HepG2 (cell line): Measurements from ENCODE around the gene FUT4. TPM values are rescaled to one million over a fixed set of nuclear protein-coding genes. Genes with fewer than 3 reads are reported as not detected.
A peak's percentile ranks its signal among the peaks of the same experiment; 100 is the strongest.

Source experiments
- ARNTL ChIP-seq: sonication (generic); formaldehyde crosslinking; IDR thresholded peaks from 2 replicates; pipeline ENCODE4 v1.4.0; 2020; ENCODE audit warnings: mild to moderate bottlenecking, missing genetic modification reagents
- BHLHE40 ChIP-seq: IDR thresholded peaks from 2 replicates; pipeline ENCODE4 v1.6.1; 2011; ENCODE audit warnings: low read length, improper control_type of control experiment
- CBFB ChIP-seq: sonication (generic); formaldehyde crosslinking; IDR thresholded peaks from 2 replicates; pipeline ENCODE4 v1.4.0; 2020; ENCODE audit warnings: missing genetic modification reagents
- HOXA7 ChIP-seq: sonication (generic); formaldehyde crosslinking; IDR thresholded peaks from 2 replicates; pipeline ENCODE4 v1.8.1; 2022; ENCODE audit warnings: mild to moderate bottlenecking, missing genetic modification reagents, moderate library complexity
- KDM5B ChIP-seq: sonication (generic); formaldehyde crosslinking; IDR thresholded peaks from 2 replicates; pipeline ENCODE4 v1.4.0; 2020; ENCODE audit warnings: missing genetic modification reagents, mild to moderate bottlenecking, borderline replicate concordance
- MZF1 ChIP-seq: sonication (generic); formaldehyde crosslinking; IDR thresholded peaks from 2 replicates; pipeline ENCODE4 v1.8.1; 2023; ENCODE audit warnings: mild to moderate bottlenecking, missing genetic modification reagents, borderline replicate concordance
- TEAD2 ChIP-seq: sonication (generic); formaldehyde crosslinking; IDR thresholded peaks from 2 replicates; pipeline ENCODE4 v1.9.0; 2021; ENCODE audit warnings: missing genetic modification reagents
- ZNF251 ChIP-seq: sonication (generic); formaldehyde crosslinking; IDR thresholded peaks from 2 replicates; pipeline ENCODE4 v1.9.0; 2021; ENCODE audit warnings: mild to moderate bottlenecking, missing genetic modification reagents
- ZNF329 ChIP-seq: sonication (generic); formaldehyde crosslinking; IDR thresholded peaks from 2 replicates; pipeline ENCODE4 v1.9.0; 2021; ENCODE audit warnings: low read depth, mild to moderate bottlenecking, missing genetic modification reagents
- ZNF431 ChIP-seq: sonication (generic); formaldehyde crosslinking; IDR thresholded peaks from 2 replicates; pipeline ENCODE4 v1.9.0; 2022; ENCODE audit warnings: missing genetic modification reagents, low read depth, mild to moderate bottlenecking, borderline replicate concordance
- ZNF557 ChIP-seq: sonication (generic); formaldehyde crosslinking; IDR thresholded peaks from 2 replicates; pipeline ENCODE4 v1.4.0; 2020; ENCODE audit warnings: missing genetic modification reagents
- ZNF672 ChIP-seq: sonication (generic); formaldehyde crosslinking; IDR thresholded peaks from 2 replicates; pipeline ENCODE4 v1.8.1; 2022; ENCODE audit warnings: missing genetic modification reagents
- polyA plus RNA-seq, 8 experiments: library from polyadenylated mRNA; depleted of rRNA in 3 of 8; stranded (reverse) in 7 of 8; unstranded in 1 of 8; fragments of >200 nt; fragmentation: Illumina TruSeq in 4 of 8; extraction: Trizol in 4 of 8; gene quantifications; 2 replicates each; pipeline versions ENCODE4 v1.2.1 to v1.2.3, GENCODE V29; 2011 to 2016; ENCODE audit warnings: low read depth in 4 of 8, missing spikeins in 1 of 8, mixed read lengths in 1 of 8; ENCODE audit not compliant: insufficient read depth in 1 of 8
- total RNA-seq, 5 experiments: library from RNA; depleted of rRNA; stranded (reverse); fragments of >200 nt; fragmentation: Illumina TruSeq; extraction: Trizol; gene quantifications; 2 replicates each; pipeline ENCODE4 v1.2.3, GENCODE V29; 2016; ENCODE audit warnings: low read depth in 1 of 5
- TF ChIP-seq, protein P1 (sequence below): sonication (generic); formaldehyde crosslinking; conservative IDR thresholded peaks from 2 replicates; pipeline ENCODE4 v1.4.0; 2020; ENCODE audit warnings: missing genetic modification reagents
- TF ChIP-seq, protein P2 (sequence below): sonication (generic); formaldehyde crosslinking; IDR thresholded peaks from 2 replicates; pipeline ENCODE4 v1.4.0; 2020; ENCODE audit warnings: mild to moderate bottlenecking, missing genetic modification reagents
- TF ChIP-seq, protein P3 (sequence below): sonication (generic); formaldehyde crosslinking; IDR thresholded peaks from 2 replicates; pipeline ENCODE4 v1.4.0; 2020; ENCODE audit warnings: missing genetic modification reagents, borderline replicate concordance
- TF ChIP-seq, protein P4 (sequence below): sonication (generic); formaldehyde crosslinking; IDR thresholded peaks from 2 replicates; pipeline ENCODE4 v1.4.0; 2020; ENCODE audit warnings: missing genetic modification reagents
- TF ChIP-seq, protein P5 (sequence below): sonication (generic); formaldehyde crosslinking; IDR thresholded peaks from 2 replicates; pipeline ENCODE4; 2020; ENCODE audit warnings: missing genetic modification reagents, mild to moderate bottlenecking, borderline replicate concordance

The FUT4 gene
- total and polyA plus RNA-seq, 2 of the 13 experiments (the other 11 are each of a cell fraction or from before 2014, with no cell fraction given): 0.28 to 0.60 TPM

DNA sequence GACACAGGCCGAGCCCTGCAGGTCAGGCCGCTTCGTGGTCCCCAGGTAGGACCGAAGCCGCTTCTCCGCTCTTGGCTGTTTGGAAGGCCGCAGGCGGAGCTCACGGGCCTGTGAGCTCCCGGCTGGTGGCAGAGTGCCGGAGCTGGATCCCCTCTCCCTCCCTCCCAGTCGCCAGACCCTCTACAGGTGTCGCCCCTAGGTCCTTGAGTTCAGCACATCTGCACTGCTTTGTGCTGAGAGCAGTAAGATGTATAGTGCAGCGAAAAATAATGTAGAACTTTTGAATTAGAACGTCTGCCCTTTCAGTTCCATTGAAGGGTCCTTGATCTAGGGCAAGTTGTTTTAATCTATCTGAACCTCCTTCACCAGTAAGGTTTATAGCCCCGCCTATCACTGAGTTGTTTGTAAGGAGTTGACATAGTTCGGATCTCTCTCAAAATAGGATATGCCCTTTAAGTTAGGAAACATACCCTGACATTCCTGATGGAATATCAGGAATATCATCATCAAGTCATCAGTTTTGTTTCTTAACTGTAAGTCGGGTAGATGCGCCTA lies 49.5 kb upstream of the FUT4 start (continued):
- no peak for TF ChIP-seq TEAD2 (CRISPR knock-in tag)
- no peak for TF ChIP-seq BHLHE40
- no peak for TF ChIP-seq CBFB (CRISPR knock-in tag)
- TF ChIP-seq, protein P1, sequence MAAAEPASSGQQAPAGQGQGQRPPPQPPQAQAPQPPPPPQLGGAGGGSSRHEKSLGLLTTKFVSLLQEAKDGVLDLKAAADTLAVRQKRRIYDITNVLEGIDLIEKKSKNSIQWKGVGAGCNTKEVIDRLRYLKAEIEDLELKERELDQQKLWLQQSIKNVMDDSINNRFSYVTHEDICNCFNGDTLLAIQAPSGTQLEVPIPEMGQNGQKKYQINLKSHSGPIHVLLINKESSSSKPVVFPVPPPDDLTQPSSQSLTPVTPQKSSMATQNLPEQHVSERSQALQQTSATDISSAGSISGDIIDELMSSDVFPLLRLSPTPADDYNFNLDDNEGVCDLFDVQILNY (CRISPR knock-in tag): no peak
- no peak for TF ChIP-seq ZNF672
- TF ChIP-seq MZF1 (CRISPR knock-in tag): 0 out of 2 replicates have a peak, but pooled peaks have one; percentile 28
- TF ChIP-seq ZNF251 (CRISPR knock-in tag): no peak
- TF ChIP-seq, protein P2, sequence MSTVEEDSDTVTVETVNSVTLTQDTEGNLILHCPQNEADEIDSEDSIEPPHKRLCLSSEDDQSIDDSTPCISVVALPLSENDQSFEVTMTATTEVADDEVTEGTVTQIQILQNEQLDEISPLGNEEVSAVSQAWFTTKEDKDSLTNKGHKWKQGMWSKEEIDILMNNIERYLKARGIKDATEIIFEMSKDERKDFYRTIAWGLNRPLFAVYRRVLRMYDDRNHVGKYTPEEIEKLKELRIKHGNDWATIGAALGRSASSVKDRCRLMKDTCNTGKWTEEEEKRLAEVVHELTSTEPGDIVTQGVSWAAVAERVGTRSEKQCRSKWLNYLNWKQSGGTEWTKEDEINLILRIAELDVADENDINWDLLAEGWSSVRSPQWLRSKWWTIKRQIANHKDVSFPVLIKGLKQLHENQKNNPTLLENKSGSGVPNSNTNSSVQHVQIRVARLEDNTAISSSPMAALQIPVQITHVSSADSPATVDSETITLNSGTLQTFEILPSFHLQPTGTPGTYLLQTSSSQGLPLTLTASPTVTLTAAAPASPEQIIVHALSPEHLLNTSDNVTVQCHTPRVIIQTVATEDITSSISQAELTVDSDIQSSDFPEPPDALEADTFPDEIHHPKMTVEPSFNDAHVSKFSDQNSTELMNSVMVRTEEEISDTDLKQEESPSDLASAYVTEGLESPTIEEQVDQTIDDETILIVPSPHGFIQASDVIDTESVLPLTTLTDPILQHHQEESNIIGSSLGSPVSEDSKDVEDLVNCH: no peak
- no peak for TF ChIP-seq ZNF431
- TF ChIP-seq, protein P3, sequence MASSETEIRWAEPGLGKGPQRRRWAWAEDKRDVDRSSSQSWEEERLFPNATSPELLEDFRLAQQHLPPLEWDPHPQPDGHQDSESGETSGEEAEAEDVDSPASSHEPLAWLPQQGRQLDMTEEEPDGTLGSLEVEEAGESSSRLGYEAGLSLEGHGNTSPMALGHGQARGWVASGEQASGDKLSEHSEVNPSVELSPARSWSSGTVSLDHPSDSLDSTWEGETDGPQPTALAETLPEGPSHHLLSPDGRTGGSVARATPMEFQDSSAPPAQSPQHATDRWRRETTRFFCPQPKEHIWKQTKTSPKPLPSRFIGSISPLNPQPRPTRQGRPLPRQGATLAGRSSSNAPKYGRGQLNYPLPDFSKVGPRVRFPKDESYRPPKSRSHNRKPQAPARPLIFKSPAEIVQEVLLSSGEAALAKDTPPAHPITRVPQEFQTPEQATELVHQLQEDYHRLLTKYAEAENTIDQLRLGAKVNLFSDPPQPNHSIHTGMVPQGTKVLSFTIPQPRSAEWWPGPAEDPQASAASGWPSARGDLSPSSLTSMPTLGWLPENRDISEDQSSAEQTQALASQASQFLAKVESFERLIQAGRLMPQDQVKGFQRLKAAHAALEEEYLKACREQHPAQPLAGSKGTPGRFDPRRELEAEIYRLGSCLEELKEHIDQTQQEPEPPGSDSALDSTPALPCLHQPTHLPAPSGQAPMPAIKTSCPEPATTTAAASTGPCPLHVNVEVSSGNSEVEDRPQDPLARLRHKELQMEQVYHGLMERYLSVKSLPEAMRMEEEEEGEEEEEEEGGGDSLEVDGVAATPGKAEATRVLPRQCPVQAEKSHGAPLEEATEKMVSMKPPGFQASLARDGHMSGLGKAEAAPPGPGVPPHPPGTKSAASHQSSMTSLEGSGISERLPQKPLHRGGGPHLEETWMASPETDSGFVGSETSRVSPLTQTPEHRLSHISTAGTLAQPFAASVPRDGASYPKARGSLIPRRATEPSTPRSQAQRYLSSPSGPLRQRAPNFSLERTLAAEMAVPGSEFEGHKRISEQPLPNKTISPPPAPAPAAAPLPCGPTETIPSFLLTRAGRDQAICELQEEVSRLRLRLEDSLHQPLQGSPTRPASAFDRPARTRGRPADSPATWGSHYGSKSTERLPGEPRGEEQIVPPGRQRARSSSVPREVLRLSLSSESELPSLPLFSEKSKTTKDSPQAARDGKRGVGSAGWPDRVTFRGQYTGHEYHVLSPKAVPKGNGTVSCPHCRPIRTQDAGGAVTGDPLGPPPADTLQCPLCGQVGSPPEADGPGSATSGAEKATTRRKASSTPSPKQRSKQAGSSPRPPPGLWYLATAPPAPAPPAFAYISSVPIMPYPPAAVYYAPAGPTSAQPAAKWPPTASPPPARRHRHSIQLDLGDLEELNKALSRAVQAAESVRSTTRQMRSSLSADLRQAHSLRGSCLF (CRISPR knock-in tag): no peak
- no peak for TF ChIP-seq ZNF329
- no peak for TF ChIP-seq ARNTL
- TF ChIP-seq HOXA7: no peak
- TF ChIP-seq, protein P4, sequence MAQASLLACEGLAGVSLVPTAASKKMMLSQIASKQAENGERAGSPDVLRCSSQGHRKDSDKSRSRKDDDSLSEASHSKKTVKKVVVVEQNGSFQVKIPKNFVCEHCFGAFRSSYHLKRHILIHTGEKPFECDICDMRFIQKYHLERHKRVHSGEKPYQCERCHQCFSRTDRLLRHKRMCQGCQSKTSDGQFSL (CRISPR knock-in tag): no peak
- TF ChIP-seq ZNF557: no peak
- TF ChIP-seq, protein P5, sequence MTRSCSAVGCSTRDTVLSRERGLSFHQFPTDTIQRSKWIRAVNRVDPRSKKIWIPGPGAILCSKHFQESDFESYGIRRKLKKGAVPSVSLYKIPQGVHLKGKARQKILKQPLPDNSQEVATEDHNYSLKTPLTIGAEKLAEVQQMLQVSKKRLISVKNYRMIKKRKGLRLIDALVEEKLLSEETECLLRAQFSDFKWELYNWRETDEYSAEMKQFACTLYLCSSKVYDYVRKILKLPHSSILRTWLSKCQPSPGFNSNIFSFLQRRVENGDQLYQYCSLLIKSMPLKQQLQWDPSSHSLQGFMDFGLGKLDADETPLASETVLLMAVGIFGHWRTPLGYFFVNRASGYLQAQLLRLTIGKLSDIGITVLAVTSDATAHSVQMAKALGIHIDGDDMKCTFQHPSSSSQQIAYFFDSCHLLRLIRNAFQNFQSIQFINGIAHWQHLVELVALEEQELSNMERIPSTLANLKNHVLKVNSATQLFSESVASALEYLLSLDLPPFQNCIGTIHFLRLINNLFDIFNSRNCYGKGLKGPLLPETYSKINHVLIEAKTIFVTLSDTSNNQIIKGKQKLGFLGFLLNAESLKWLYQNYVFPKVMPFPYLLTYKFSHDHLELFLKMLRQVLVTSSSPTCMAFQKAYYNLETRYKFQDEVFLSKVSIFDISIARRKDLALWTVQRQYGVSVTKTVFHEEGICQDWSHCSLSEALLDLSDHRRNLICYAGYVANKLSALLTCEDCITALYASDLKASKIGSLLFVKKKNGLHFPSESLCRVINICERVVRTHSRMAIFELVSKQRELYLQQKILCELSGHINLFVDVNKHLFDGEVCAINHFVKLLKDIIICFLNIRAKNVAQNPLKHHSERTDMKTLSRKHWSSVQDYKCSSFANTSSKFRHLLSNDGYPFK (CRISPR knock-in tag): no peak
- no peak for TF ChIP-seq KDM5B (CRISPR knock-in tag)
